ENCODE data around the gene SYNGR2.

The SYNGR2 gene, protein sequence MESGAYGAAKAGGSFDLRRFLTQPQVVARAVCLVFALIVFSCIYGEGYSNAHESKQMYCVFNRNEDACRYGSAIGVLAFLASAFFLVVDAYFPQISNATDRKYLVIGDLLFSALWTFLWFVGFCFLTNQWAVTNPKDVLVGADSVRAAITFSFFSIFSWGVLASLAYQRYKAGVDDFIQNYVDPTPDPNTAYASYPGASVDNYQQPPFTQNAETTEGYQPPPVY

GRCh38 chr17:78168242-78168902, at the start of gene SYNGR2:
TSS of gene SYNGR2 (plus strand) at chr17:78168581. CDS start at chr17:78168617, 36 bp downstream.
- DNase-seq = peak; percentile 74

- no peak for DNase-seq
Observed at GRCh38 chr17:78118801-78119241, 49.6 kb upstream of the SYNGR2 start.

DNA sequence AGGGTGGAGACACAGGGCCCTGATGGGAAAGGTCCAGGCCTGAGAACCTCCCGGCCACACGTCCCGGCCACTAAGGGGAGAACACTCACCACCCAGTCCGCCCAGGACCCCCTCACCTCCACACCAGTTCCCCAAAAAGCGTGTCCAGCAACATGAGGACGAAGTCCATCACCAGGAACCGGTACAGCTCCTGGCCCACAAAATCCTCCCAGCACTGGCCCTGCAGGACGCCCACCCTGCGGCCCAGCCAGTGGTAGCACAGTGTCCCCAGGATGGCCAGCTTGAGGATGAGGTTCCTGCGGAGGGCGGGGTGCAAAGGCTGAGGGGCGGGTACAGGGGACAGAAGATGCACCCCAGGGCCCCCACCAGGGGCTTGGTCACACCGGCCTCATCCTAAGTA, 47.8 kb upstream of the SYNGR2 start:
- no peak for DNase-seq

GRCh38 chr17:78120971-78121800, 47.2 kb upstream of the SYNGR2 start:
- no peak for DNase-seq

GRCh38 chr17:78121801-78122215, 46.6 kb upstream of the SYNGR2 start:
- no peak for DNase-seq

GRCh38 chr17:78122216-78122930, 46.0 kb upstream of the SYNGR2 start:
- DNase-seq = no peak

DNA sequence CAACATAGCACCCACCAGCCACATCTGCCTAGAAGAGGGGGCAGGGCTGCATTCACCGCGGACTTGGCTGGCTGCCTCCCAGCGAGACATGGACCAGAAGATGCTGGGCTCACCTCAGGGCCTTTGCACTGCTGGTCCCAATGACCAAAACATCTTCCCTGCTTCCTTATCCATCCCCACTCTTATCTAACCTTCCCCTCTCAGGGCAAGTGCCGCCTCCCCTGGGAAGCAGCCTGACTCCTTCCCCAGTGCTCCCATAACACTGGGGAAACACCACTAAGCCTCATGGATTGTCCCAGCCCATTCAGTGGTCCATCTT, 45.5 kb upstream of the SYNGR2 start:
- no peak for DNase-seq

GRCh38 chr17:78123258-78123929, 45.0 kb upstream of the SYNGR2 start:
- DNase-seq = no peak

GRCh38 chr17:78124081-78124835, 44.1 kb upstream of the SYNGR2 start:
- no peak for DNase-seq

- no peak for DNase-seq
Observed at GRCh38 chr17:78124836-78125137, 43.6 kb upstream of the SYNGR2 start.

DNA sequence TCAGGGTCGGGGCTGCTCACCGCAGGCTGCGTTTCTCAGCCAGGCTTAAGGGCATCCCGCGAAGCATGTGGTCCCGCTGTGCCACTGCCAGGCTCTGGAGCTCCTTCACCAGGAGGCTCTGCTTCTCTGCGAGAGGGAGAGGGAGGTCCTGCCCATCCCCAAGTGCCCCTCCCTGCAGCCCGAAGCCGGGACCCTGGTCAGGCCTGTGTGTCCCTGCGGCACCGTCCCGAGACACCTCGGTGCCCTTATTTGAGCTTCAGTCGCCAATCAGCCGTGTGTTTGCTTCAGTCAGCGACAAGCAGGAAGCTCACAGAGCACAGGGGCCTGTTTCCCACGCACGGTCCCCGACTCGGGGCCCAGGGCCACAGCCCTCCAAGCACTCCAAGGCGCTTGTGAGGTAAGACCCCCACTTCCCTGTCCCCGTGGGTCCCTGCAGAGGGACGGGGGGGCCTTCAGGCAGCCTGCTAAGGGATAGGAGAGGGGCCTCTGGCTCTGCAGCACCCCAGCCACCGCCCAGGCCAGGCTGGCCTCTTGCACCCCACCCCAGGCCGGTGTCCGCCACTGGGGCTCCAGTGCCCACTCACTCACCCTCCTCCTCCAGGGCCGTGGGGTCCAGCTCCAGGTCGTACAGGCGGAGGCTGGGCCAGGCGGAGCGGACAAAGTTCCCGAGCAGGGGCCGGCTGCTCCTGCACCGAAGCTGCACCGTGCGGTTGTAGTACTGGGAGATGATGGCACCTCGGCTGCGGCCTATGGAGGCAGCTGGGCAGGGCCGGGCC, 43.1 kb upstream of the SYNGR2 start:
- no peak for DNase-seq

DNA sequence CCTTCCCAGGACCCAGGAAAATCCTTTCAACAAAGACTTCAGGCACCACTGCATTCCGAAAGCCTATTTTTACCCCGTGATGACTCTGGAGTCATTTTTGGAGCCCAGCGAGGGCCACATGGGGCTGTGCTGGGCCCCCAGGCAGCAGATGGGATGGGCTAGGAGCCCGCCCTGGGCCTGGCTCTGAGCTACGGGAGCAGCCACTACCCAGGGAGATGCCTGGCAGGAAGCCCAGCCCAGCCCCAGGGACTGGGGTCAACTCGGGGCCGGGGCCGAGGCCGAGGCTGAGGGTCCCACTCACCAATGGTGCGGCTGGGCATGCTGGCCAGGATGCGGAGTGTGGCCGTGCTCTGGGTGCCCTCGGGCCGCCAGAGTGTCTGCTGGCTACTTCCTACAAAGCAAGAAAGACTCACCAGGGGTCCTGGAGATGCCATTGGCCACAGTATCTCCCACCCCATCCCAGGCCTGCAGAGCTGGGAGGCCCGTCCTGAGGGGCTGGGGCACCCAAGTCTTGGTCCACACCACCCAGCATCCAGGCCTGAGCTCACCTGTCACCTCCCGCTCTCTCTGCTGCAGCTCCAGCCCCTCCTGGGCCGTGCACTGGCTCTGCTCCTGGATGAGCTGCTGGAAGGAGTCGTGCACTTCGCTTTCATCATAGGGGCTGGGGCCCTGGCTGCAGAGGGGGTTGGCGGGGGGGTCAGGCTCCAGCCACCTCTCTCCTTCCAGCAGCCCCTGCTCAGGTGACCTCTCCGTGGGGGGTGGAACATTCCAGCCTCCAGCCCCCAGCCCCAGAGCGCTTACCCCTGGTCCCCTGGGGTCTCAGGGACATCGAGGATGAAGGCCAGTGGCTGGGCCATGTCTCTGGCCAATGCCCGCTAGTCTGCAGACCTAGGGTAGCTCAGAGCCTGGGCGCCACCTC, 42.1 kb upstream of the SYNGR2 start:
- DNase-seq = no peak

- DNase-seq = no peak
Observed at GRCh38 chr17:78126895-78127238, 41.5 kb upstream of the SYNGR2 start.

DNA sequence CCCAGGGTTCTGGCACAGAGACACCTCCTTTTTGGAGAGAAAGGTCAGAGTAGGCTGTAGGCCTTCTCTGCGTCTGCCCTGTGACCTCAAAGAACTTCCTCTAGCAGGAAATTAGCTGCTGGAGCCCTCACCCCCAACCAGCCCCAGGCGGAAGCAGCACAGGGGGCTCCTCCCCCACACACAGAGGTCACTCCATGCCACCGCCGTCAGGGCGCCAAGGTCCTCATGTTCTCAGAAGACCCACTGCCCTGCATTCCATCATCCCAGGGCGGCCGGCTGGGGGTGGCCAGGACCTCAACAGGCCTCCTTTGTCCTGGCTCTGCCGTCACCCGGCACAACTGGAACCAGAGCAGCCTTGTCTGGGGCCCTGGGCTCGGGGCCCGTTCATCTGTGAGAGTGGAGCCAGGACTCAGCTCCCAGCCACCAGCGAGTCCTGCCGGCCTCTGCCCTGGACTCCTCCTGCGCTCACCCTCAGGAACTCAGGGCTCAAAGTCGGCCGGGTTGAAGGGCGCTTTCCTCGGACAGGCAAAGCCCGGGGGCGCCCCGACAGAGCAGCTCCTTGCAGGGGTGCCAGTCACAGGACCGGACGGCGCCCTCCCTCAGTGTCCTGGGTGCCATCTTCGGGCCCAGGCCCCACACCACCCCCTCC, 41.0 kb upstream of the SYNGR2 start:
- DNase-seq = no peak

DNA sequence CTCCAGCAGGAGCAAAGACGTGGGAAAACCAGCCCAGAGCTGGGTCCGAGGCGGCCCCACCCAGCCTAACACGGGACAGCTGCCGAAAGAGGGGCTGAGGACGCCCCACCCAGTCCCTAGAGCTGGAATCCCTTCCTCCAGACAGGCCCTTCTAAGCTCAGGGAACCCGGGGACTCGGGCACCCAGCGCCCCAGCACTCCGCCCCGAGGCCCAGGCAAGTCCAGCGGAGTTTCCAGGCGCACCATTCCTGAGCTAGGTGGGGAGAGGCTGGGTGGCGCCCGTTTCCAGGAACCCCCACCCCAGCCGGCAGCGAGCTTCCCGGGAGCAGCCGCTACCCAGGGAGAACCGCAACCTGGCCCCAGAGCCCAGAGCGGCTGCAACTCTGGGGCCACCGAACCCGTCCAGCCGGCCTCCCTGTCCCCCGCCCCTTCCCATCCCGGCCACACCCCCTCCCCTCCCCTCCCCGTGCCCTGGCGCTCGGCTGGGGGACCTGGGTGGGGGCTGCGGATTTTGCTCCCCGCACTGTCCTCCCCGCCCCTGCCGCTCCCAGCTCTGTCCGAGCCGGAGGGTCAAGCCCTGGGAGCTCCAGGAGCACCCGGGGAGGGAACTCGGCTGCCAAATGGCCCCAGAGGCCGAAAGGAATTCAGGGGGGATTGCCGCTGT, 40.4 kb upstream of the SYNGR2 start:
- no peak for DNase-seq

GRCh38 chr17:78128551-78129350, 39.6 kb upstream of the SYNGR2 start, which contains the start of gene TMC6:
TSS of gene TMC6 (minus strand) at chr17:78128755. CDS start at chr17:78126832, 1,923 bp downstream.
- DNase-seq = peak; percentile 57

- no peak for DNase-seq
Observed at GRCh38 chr17:78129351-78130089, 38.9 kb upstream of the SYNGR2 start.

DNA sequence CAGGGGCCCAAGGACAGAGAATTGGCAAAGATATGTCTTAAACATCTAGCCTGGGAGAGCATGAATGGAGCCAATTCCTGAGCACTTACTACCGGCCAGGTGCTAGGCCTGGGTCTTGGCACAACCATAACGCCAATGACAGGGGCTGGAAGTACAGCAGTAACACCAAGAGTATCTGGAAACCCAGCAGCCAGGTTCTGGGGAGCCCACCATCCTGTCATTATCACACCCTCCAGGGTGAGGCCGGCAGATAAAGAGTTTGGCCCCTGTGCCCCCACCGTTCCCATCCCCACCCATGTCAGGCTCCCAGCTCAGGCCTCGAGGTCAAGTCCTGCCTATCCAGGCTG, 38.3 kb upstream of the SYNGR2 start:
- no peak for DNase-seq

Data from NCI-H226 (cell line).